OCI-LY7 (cell line): Measurements from ENCODE around the gene DDB1.

Experiments
- EZH2phosphoT487 ChIP-seq: fragments of 200-600 bp; sonication (generic); IDR thresholded peaks from 2 replicates; pipeline ENCODE4 v1.6.1; 2018; ENCODE audit warnings: low read depth, borderline replicate concordance, mild to moderate bottlenecking, mixed run types, antibody characterized with exemption, low read length, moderate library complexity, mixed read lengths
- TF ChIP-seq, protein P1 (sequence below): fragments of 200-600 bp; sonication (generic); conservative IDR thresholded peaks from 2 replicates; pipeline ENCODE4 v1.5.1; 2014; ENCODE audit warnings: mild to moderate bottlenecking, antibody characterized with exemption, low read length, moderate library complexity, mixed read lengths

DNA sequence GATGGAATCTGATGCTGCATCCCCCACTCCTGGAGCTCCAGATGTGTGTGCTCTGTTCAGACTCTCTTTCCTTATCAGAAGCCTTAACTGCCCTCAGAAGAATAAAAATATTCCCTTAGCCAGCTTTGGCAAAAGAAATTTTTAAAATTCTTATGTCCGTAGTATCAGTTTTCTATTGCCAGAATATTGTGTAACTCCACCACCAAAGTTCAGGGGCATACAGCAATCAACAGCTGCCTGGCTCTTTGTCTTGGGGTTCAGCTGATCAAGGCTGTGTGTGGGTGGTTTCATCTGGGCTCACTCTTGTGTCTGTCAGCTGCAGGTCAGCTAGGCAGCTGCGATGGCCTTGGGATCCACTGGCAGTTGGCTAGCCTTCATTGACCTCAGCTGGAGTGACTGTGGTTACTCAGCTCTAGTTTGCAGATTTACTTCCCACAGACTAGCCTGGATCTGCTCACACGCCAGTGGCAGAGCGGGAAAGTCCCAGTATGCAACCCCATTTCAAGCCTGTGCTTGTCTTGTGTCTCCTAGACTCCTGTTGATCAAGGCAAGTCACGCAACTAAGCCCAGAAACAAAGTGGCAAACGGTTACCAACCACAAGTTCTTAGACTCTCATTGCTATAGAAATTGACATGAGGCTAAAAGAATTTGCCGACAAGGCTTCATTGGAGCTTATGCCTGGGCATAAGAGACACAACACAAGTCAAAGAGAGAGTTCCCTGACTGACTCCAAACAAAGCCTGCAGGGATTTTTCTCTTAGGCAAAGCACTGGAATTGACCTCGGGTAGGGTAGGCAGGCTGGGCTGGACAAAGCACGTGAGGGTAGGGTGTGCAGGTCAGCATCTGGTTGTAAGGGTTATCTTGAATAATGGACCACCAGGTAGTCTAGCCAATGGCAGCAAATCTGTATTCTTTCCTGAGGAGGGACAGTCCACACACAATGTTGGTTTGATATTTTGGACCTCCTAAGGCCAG is 36.8 kb upstream of the DDB1 start:
- TF ChIP-seq EZH2phosphoT487 = no peak
- TF ChIP-seq, protein P1, sequence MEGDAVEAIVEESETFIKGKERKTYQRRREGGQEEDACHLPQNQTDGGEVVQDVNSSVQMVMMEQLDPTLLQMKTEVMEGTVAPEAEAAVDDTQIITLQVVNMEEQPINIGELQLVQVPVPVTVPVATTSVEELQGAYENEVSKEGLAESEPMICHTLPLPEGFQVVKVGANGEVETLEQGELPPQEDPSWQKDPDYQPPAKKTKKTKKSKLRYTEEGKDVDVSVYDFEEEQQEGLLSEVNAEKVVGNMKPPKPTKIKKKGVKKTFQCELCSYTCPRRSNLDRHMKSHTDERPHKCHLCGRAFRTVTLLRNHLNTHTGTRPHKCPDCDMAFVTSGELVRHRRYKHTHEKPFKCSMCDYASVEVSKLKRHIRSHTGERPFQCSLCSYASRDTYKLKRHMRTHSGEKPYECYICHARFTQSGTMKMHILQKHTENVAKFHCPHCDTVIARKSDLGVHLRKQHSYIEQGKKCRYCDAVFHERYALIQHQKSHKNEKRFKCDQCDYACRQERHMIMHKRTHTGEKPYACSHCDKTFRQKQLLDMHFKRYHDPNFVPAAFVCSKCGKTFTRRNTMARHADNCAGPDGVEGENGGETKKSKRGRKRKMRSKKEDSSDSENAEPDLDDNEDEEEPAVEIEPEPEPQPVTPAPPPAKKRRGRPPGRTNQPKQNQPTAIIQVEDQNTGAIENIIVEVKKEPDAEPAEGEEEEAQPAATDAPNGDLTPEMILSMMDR = no peak
